Measurements from ENCODE around the gene RPF1. TPM values are rescaled to one million over a fixed set of nuclear protein-coding genes. Genes with fewer than 3 reads are reported as not detected.
A peak's percentile ranks its signal among the peaks of the same experiment; 100 is the strongest.

The RPF1 gene
- total RNA-seq, 1 donor: 29.3 TPM

- TF ChIP-seq, protein P1, sequence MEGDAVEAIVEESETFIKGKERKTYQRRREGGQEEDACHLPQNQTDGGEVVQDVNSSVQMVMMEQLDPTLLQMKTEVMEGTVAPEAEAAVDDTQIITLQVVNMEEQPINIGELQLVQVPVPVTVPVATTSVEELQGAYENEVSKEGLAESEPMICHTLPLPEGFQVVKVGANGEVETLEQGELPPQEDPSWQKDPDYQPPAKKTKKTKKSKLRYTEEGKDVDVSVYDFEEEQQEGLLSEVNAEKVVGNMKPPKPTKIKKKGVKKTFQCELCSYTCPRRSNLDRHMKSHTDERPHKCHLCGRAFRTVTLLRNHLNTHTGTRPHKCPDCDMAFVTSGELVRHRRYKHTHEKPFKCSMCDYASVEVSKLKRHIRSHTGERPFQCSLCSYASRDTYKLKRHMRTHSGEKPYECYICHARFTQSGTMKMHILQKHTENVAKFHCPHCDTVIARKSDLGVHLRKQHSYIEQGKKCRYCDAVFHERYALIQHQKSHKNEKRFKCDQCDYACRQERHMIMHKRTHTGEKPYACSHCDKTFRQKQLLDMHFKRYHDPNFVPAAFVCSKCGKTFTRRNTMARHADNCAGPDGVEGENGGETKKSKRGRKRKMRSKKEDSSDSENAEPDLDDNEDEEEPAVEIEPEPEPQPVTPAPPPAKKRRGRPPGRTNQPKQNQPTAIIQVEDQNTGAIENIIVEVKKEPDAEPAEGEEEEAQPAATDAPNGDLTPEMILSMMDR (IDR thresholded peaks at IDR 0.05; ENCODE audit: extremely low read depth, low read depth, low read length): no peak
- Histone ChIP-seq H3K36me3 (ENCODE audit: insufficient read depth, low read length) (no peaks in the 10 kb centered on the region), H3K4me3 (ENCODE audit: insufficient read depth, low read length) (no peak overlapping the region), H3K27ac (ENCODE audit: low read depth, low read length) (no peak overlapping the region), H4K20me1 (ENCODE audit: insufficient read depth, low read length) (no peaks in the 10 kb centered on the region), H3K79me2 (ENCODE audit: insufficient read depth, low read length) (no peaks in the 10 kb centered on the region), H3K9me3 (ENCODE audit: low read depth, low read length) (no peaks in the 10 kb centered on the region), H2AFZ (ENCODE audit: low read length) (no peak overlapping the region), H3K4me2 (ENCODE audit: insufficient read depth, low read length) (no peak overlapping the region), H3K27me3 (ENCODE audit: insufficient read depth, low read length) (no peaks in the 10 kb centered on the region), H3K4me1 (ENCODE audit: insufficient read depth, low read length) (no peaks in the 10 kb centered on the region)
- peak; percentile 69 for DNase-seq (ENCODE audit: insufficient read length, low spot score, missing footprints)
These were observed 46.7 kb downstream of the RPF1 start for GRCh38 chr1:84525779-84526178.

GRCh38 chr1:84538599-84538998 is 59.5 kb downstream of the RPF1 start:
- Histone ChIP-seq H3K79me2 (ENCODE audit: insufficient read depth, low read length) (no peaks in the 10 kb centered on the region), H3K4me2 (ENCODE audit: insufficient read depth, low read length) (no peak overlapping the region), H3K27ac (ENCODE audit: low read depth, low read length) (no peak overlapping the region), H2AFZ (ENCODE audit: low read length) (no peak overlapping the region), H3K36me3 (ENCODE audit: insufficient read depth, low read length) (peaks cover 9% of the 10 kb centered on the region), H3K4me1 (ENCODE audit: insufficient read depth, low read length) (peaks cover 4% of the 10 kb centered on the region), H3K9me3 (ENCODE audit: low read depth, low read length) (no peaks in the 10 kb centered on the region), H3K27me3 (ENCODE audit: insufficient read depth, low read length) (no peaks in the 10 kb centered on the region), H3K4me3 (ENCODE audit: insufficient read depth, low read length) (no peak overlapping the region), H4K20me1 (ENCODE audit: insufficient read depth, low read length) (no peaks in the 10 kb centered on the region)
- TF ChIP-seq, protein P1 (IDR thresholded peaks at IDR 0.05; ENCODE audit: extremely low read depth, low read depth, low read length): no peak
- DNase-seq (ENCODE audit: insufficient read length, low spot score, missing footprints): no peak

DNA sequence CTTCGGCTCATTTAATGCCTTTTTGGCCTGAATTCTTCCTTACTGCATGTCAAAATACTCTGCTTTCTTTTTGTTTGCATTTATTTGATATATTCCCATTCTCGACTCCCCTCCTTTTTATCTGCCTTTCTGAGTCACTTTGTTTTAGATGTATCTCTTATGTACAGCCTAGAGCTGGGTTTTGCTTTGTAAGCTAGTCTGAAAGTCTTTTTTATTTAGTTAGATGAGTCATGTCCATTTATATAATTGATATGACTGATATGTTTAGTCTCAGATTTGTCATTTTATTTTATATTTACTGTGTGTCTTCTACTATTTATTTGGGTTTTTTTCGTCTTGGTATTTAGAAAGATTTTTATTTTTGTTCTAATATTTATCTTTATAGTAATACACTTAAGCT is 60.9 kb downstream of the RPF1 start:
- peak; percentile 68 for DNase-seq (ENCODE audit: insufficient read length, low spot score, missing footprints)
- peak overlapping the region; percentile 22 for H3K4me2 ChIP-seq (ENCODE audit: insufficient read depth, low read length)

DNA sequence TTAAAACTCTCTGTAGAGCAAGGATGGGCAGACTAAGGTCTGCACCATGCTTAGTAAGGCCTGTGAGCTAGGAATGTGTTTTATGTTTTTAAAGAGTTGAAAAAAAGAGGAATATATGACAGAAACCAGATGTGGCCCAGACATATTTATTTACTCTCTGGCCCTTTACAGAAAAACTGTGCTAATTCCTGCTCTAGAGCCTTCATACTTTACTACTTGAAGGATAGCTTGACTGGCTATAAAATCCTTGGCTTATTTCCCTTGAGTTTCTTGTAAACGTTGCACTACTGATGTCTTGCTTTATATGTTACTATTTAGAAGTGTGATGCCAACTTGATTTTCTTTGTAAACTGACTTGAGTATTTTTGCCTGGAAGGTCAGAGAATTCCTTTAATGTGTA is 61.7 kb downstream of the RPF1 start:
- Histone ChIP-seq H3K27ac (ENCODE audit: low read depth, low read length) (peak overlapping the region; percentile 35), H3K36me3 (ENCODE audit: insufficient read depth, low read length) (peaks cover 9% of the 10 kb centered on the region), H4K20me1 (ENCODE audit: insufficient read depth, low read length) (no peaks in the 10 kb centered on the region), H3K4me3 (ENCODE audit: insufficient read depth, low read length) (no peak overlapping the region), H3K27me3 (ENCODE audit: insufficient read depth, low read length) (no peaks in the 10 kb centered on the region), H2AFZ (ENCODE audit: low read length) (no peak overlapping the region), H3K4me1 (ENCODE audit: insufficient read depth, low read length) (peaks cover 4% of the 10 kb centered on the region), H3K4me2 (ENCODE audit: insufficient read depth, low read length) (peak overlapping the region; percentile 22), H3K79me2 (ENCODE audit: insufficient read depth, low read length) (no peaks in the 10 kb centered on the region), H3K9me3 (ENCODE audit: low read depth, low read length) (no peaks in the 10 kb centered on the region)
- TF ChIP-seq, protein P1 (IDR thresholded peaks at IDR 0.05; ENCODE audit: extremely low read depth, low read depth, low read length): no peak
- no peak for DNase-seq (ENCODE audit: insufficient read length, low spot score, missing footprints)

More for the DNA sequence above, 60.9 kb downstream of the RPF1 start:
- TF ChIP-seq, protein P1 (IDR thresholded peaks at IDR 0.05; ENCODE audit: extremely low read depth, low read depth, low read length): no peak
- peaks cover 9% of the 10 kb centered on the region for H3K36me3 ChIP-seq (ENCODE audit: insufficient read depth, low read length)
- no peaks in the 10 kb centered on the region for H3K27me3 ChIP-seq (ENCODE audit: insufficient read depth, low read length)
- H3K79me2 ChIP-seq (ENCODE audit: insufficient read depth, low read length): no peaks in the 10 kb centered on the region
- peaks cover 4% of the 10 kb centered on the region for H3K4me1 ChIP-seq (ENCODE audit: insufficient read depth, low read length)
- H3K27ac ChIP-seq (ENCODE audit: low read depth, low read length): no peak overlapping the region
- no peak overlapping the region for H3K4me3 ChIP-seq (ENCODE audit: insufficient read depth, low read length)
- no peaks in the 10 kb centered on the region for H3K9me3 ChIP-seq (ENCODE audit: low read depth, low read length)
- H2AFZ ChIP-seq (ENCODE audit: low read length): no peak overlapping the region
- no peaks in the 10 kb centered on the region for H4K20me1 ChIP-seq (ENCODE audit: insufficient read depth, low read length)

Data from osteoblast (primary cell).